Eye (tissue), 1 donor: ENCODE results near the gene PDLIM4.
A peak's percentile ranks its signal among the peaks of the same experiment; 100 is the strongest.

ENCODE experiments used
- DNase-seq: peaks from one replicate; pipeline ENCODE4 v3.0.0-alpha.2; 2015

Gene PDLIM4

GRCh38 chr5:132268769-132269551, 11.5 kb downstream of the PDLIM4 start:
- DNase-seq, result peak; percentile 87

GRCh38 chr5:132269635-132270334, 12.3 kb downstream of the PDLIM4 start:
- no peak for DNase-seq

- no peak for DNase-seq
These were observed 12.8 kb downstream of the PDLIM4 start for GRCh38 chr5:132270335-132270665.

GRCh38 chr5:132270706-132271105, 13.2 kb downstream of the PDLIM4 start:
- peak; percentile 51 for DNase-seq

- DNase-seq, result no peak
These were observed 14.1 kb downstream of the PDLIM4 start for GRCh38 chr5:132271251-132272246.

GRCh38 chr5:132272311-132273210, 15.1 kb downstream of the PDLIM4 start:
- DNase-seq, result peak; percentile 91

- DNase-seq, result no peak
These were observed 16.1 kb downstream of the PDLIM4 start for GRCh38 chr5:132273631-132274030.

- DNase-seq, result no peak
These were observed 16.7 kb downstream of the PDLIM4 start for GRCh38 chr5:132274050-132274792.

- no peak for DNase-seq
These were observed 18.1 kb downstream of the PDLIM4 start for GRCh38 chr5:132275367-132276220.

- no peak for DNase-seq
These were observed 19.8 kb downstream of the PDLIM4 start for GRCh38 chr5:132277256-132277655.

- DNase-seq, result no peak
These were observed 20.7 kb downstream of the PDLIM4 start for GRCh38 chr5:132277971-132278853.

- no peak for DNase-seq
These were observed 22.3 kb downstream of the PDLIM4 start for GRCh38 chr5:132279801-132280200.

- no peak for DNase-seq
These were observed 23.1 kb downstream of the PDLIM4 start for GRCh38 chr5:132280371-132281240.

- DNase-seq, result no peak
These were observed 24.5 kb downstream of the PDLIM4 start for GRCh38 chr5:132281856-132282614.

- DNase-seq, result no peak
These were observed 26.0 kb downstream of the PDLIM4 start for GRCh38 chr5:132283423-132284043.

- DNase-seq, result no peak
These were observed 31.6 kb downstream of the PDLIM4 start for GRCh38 chr5:132289097-132289496.

- no peak for DNase-seq
These were observed 33.5 kb downstream of the PDLIM4 start for GRCh38 chr5:132291026-132291425.
